Stomach (tissue), 4 donors: Measurements from ENCODE around the gene EMC9.

Experiments
- CTCF ChIP-seq, 7 experiments: fragments of 450-650 bp in 4 of 7; fragments of 200-600 bp in 3 of 7; sonication (generic) in 3 of 7; IDR thresholded peaks; one replicate each; pipeline ENCODE4 v1.5.1; 2016 to 2019; ENCODE audit warnings: antibody characterized with exemption in 7 of 7, control low read depth in 2 of 7, mild to moderate bottlenecking in 1 of 7
- EP300 ChIP-seq: sonication (generic); formaldehyde crosslinking; IDR thresholded peaks from one replicate; pipeline ENCODE4 v1.6.1; 2017; ENCODE audit warnings: antibody characterized with exemption
- POLR2A ChIP-seq, 4 donors: fragments of 450-650 bp; IDR thresholded peaks; one replicate each; pipeline ENCODE4 v1.6.1; 2016; ENCODE audit warnings: antibody characterized with exemption in 4 of 4, control low read depth in 2 of 4, mild to moderate bottlenecking in 1 of 4, moderate library complexity in 1 of 4
- POLR2AphosphoS5 ChIP-seq, 3 donors: sonication (generic); formaldehyde crosslinking; IDR thresholded peaks; one replicate each; pipeline ENCODE4 v1.6.1; 2016; ENCODE audit warnings: antibody characterized with exemption in 3 of 3

GRCh38 chr14:24094841-24095270 lies 46.5 kb downstream of the EMC9 start:
- TF ChIP-seq POLR2A (IDR thresholded peaks at IDR 0.05) (no peak), CTCF (IDR thresholded peaks at IDR 0.05) (no peak), EP300 (no peak), POLR2AphosphoS5 (IDR thresholded peaks at IDR 0.05) (no peak)
